ENCODE results near the gene RPP25L.

The RPP25L gene

GRCh38 chr9:34582787-34583186, 29.1 kb downstream of the RPP25L start:
- DNase-seq = no peak

- no peak for DNase-seq
These were observed 30.6 kb downstream of the RPP25L start for GRCh38 chr9:34581318-34581717.

- no peak for DNase-seq
These were observed 31.5 kb downstream of the RPP25L start for GRCh38 chr9:34580358-34580757.

GRCh38 chr9:34579808-34580163, 32.1 kb downstream of the RPP25L start:
- DNase-seq = no peak

GRCh38 chr9:34579104-34579807, 32.6 kb downstream of the RPP25L start:
- DNase-seq = no peak

- no peak for DNase-seq
These were observed 33.4 kb downstream of the RPP25L start for GRCh38 chr9:34578241-34579103.

- DNase-seq = no peak
These were observed 34.3 kb downstream of the RPP25L start for GRCh38 chr9:34577400-34578240.

DNA sequence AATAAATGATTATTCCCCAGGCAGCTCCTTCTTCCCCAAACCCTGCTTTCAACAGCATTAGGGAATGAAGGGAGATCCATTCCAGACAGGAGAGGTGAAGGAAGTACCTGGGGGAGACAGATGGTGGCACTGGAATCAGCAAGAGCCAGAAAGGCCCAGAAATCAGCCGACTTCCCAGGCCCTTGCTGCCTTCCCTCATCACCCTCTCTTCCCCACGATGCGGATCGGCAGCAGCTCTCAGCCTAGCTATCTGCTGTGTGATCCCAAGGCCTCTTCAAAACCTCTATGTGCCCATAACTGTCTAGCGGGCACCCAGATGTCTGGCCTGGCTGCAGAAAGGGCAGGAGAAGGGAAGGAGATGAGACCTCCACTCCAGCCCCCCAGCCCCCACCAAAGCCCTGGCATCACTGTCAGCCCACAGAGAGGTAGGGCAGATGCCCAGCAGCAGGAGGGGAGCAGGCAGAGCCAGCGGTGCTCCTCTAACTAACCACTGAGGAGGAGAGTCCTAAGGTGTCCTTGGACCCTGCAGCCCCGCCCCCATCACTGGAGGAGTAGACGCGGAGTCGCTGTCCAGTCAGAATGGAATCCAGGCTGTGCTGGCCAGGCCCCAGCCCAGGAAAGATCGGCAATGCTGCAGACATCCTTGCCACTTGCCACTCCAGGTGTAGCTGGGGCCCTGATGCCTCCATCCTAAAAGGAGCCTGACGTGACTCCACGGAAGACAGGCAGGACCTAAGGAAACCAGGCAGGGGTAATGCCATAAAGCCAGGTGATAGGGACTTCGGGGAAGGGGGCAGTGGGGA, 35.1 kb downstream of the RPP25L start:
- no peak for DNase-seq

GRCh38 chr9:34575862-34576596, 35.9 kb downstream of the RPP25L start:
- no peak for DNase-seq

DNA sequence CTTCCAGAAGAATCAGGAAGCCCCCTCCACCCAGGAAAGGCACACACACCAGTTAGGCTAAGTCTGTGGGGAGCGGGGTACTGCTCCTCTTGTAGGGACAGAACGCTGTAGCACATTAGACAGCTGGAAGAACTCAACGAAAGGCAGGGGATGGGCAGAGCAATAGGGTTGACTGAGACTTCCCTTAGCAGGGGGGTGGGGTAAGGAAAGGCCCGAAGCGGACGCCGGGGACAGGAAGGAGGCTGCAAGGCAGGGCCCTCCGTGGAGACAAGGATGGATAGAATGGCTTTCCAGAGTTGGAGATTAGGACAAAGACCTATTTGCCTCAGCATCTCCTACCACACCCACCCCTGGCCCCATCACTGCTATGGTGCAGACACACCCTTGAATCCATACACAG, 36.7 kb downstream of the RPP25L start:
- no peak for DNase-seq

DNA sequence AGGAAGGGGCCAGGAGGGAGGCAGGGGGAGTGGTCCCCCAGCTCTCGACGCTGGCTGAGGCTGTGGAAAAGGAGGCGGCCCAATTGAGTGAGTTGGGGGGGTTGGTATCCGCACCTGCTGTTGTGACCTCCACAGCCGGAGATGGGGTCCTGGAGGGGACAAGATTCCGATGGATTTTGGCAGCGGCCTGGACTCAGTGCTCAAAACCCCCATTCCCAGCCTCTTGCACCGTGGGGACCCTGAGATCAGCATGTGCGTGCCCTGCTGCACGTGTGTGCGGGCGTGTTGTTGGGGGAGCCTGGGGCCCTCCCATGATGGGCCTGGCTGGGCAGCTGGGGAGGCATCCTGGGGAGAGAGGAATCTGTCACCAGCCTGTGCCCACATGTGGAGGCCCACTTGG, 37.3 kb downstream of the RPP25L start:
- no peak for DNase-seq

DNA sequence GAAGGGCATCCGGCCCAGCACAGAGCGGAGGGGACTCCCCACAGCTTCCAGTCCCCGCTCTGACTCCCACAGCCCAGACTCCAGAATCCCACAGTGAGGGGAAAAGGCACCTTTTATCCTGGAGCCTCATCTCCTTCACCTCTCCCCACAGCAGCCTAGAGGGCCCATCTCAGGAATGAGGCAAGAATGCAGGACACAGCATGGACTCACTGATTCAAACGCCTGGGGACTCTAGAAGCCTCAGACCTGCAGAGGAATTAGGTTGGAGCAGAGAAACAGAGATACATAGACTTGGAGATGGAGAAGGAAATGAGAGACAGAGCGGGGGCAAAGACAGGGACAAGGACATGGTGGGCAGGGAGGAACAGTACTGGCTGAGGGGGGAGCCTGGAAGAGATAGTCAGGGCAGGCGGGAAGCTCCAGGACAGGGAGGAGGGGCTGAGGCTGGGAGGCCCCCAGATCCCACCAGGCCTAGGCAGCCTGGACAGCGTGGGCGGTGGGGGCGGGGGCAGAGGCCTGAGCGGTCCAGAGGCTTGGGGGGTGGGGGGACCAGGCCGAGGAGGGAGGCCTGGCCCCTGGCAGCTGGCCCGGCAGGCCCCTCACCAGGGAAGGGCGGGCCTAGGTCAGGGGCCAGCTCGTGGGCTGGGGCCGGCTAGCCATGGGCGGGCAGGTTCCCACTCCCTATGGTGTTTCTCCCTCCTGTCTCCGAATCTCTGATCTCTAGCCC, 38.1 kb downstream of the RPP25L start:
- no peak for DNase-seq

GRCh38 chr9:34572628-34573027, 39.3 kb downstream of the RPP25L start:
- DNase-seq = no peak

GRCh38 chr9:34572092-34572491, 39.8 kb downstream of the RPP25L start:
- no peak for DNase-seq

- no peak for DNase-seq
These were observed 40.5 kb downstream of the RPP25L start for GRCh38 chr9:34571481-34571810.

DNA sequence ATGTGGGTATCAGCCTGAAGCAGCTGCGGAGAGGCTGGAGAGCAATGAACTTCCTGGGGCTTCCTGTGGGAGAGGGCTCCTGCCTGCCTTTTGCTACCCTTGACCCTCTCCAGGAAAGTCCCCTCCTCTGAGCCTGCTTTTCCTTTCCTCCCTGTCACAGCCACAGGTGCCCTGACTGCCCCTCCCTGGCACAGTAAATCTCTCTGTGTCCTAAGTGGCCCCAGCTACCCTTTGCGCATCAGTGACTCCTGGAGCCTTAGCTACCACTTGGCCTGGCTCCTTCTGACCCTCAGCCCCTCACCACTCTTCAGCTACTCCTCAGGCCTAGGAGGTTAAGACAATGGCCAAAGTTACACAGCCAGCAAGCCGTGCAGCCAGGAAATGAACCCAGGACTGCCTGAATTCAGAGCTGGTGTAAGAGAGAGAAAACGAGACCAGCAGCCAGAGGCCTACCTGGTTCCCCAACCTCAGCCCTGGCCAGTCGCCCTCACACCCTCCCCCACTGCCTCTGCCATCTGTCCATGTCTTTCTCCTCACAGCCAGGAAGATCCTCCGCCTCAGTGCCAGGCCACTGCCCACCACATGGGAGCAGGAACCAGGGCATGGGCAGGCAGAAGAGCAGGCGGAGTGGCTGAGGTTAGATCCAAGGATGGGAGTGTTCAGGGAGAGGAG, 41.0 kb downstream of the RPP25L start:
- no peak for DNase-seq

DNA sequence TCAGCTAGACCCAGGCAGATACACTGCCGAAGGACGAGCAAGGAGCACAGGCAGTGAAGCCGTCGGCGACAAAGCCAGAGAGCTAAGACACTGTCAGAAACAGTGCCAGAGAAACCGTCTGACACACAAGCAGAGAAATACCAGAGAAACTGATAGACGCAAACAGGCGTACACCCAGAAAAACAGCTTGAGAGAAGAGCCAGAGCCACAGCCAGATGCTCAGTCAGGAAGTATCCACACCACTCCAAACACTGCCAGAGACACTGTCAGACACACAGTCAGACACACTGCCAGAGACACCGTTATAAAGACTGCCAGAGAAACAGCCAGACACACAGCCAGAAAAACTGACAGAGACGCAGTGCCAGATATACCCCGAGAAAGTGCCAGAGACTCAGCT, 41.5 kb downstream of the RPP25L start:
- no peak for DNase-seq

GRCh38 chr9:34568774-34569173, 43.1 kb downstream of the RPP25L start:
- DNase-seq = no peak

DNA sequence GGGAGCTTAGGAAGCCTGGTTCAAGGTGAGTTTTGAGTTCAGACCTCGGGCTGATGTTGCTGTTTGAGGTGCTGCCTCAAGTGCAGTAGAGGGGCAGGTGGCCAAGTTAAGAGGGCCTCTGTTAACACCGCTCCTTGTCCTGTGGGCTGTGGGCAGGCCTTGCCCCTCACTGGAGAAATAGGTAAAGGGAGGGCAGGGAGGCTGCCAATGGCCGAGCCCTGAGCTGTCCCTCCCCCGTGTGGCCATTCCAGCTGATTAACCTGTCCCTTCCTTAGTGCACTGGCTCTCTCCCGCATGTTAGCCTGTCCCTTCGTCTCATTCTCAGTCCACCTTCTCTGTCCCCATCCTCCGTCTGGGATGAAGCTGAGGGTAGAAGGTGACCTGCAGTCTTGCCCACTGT, 43.8 kb downstream of the RPP25L start:
- no peak for DNase-seq

- DNase-seq = no peak
These were observed 44.9 kb downstream of the RPP25L start for GRCh38 chr9:34566972-34567371.

DNA sequence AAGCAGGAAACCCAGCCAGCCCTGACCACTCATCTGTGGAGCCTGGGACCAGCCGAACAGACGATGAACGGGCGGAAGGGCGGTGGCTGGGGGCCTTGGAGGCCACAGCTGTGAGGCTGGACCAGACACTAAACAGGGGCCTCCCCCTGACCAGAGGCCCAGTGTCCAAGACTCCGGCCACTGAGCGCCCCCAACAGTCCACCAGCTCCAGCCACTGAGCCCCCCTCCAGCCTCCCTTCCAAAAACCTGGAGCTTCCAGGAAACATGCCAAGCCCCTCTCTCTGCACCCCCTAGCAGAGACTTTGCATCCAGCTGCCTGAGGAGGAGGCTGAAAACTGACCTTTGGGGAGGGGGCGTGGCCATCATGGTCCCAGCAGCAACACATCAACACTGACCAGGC, 45.6 kb downstream of the RPP25L start:
- no peak for DNase-seq
